Loucy (cell line): ENCODE data around the gene FNDC3A.

ENCODE experiments used
- H2AFZ ChIP-seq: fragments of 200-600 bp; sonication (generic); 2 replicates; pipeline ENCODE4 v1.6.0; 2016; ENCODE audit warnings: antibody characterized with exemption, mild to moderate bottlenecking, low read length, moderate library complexity
- H3F3A ChIP-seq: fragments of 200-600 bp; 2 replicates; pipeline ENCODE4 v1.6.0; 2016; ENCODE audit warnings: antibody characterized with exemption, low read depth, mild to moderate bottlenecking
- H3K27me3 ChIP-seq: fragments of 200-600 bp; sonication (generic); 2 replicates; pipeline ENCODE4 v1.6.1; 2014; ENCODE audit warnings: low read length, mild to moderate bottlenecking; ENCODE audit not compliant: insufficient read depth, poor library complexity, severe bottlenecking
- H3K36me3 ChIP-seq: fragments of 200-600 bp; sonication (generic); 2 replicates; pipeline ENCODE4 v1.6.1; 2016; ENCODE audit warnings: low read length; ENCODE audit not compliant: insufficient read depth
- H3K4me1 ChIP-seq: fragments of 200-600 bp; sonication (generic); 2 replicates; pipeline ENCODE4 v1.5.1; 2014; ENCODE audit warnings: low read length, mild to moderate bottlenecking; ENCODE audit not compliant: insufficient read depth, poor library complexity, severe bottlenecking
- H3K4me2 ChIP-seq: fragments of 200-600 bp; sonication (generic); 2 replicates; pipeline ENCODE4 v1.6.0; 2014; ENCODE audit warnings: antibody characterized with exemption, low read length, low read depth, mild to moderate bottlenecking; ENCODE audit not compliant: poor library complexity, severe bottlenecking
- H3K4me3 ChIP-seq: fragments of 200-600 bp; sonication (generic); 2 replicates; pipeline ENCODE4 v1.5.1; 2014; ENCODE audit warnings: low read length, mild to moderate bottlenecking, mixed read lengths; ENCODE audit not compliant: poor library complexity, severe bottlenecking
- H3K79me2 ChIP-seq: fragments of 200-600 bp; sonication (generic); 2 replicates; pipeline ENCODE4 v1.6.1; 2014; ENCODE audit warnings: low read length; ENCODE audit not compliant: insufficient read depth
- H3K9ac ChIP-seq: fragments of 200-600 bp; sonication (generic); 2 replicates; pipeline ENCODE4 v1.6.0; 2014; ENCODE audit warnings: mild to moderate bottlenecking, low read depth, low read length, moderate library complexity; ENCODE audit not compliant: poor library complexity, severe bottlenecking
- H3K9me2 ChIP-seq: fragments of 200-600 bp; sonication (generic); replicated peaks from 2 replicates; pipeline ENCODE4 v1.6.1; 2016; ENCODE audit warnings: low read depth, low read length, mixed read lengths
- H3K9me3 ChIP-seq: fragments of 200-600 bp; sonication (generic); 2 replicates; pipeline ENCODE4 v1.6.1; 2014; ENCODE audit warnings: mild to moderate bottlenecking, antibody characterized with exemption, low read length, low read depth; ENCODE audit not compliant: insufficient read depth
- H4K20me1 ChIP-seq: fragments of 200-600 bp; sonication (generic); 2 replicates; pipeline ENCODE4 v1.6.0; 2014; ENCODE audit warnings: antibody characterized with exemption, low read length, mild to moderate bottlenecking; ENCODE audit not compliant: insufficient read depth, poor library complexity, severe bottlenecking
- CTCF ChIP-seq: fragments of 200-600 bp; sonication (generic); conservative IDR thresholded peaks from 2 replicates; pipeline ENCODE4 v1.5.1; 2014; ENCODE audit warnings: mild to moderate bottlenecking, antibody characterized with exemption, low read length
- EZH2phosphoT487 ChIP-seq: fragments of 200-600 bp; IDR thresholded peaks from 2 replicates; pipeline ENCODE4 v1.6.1; 2018; ENCODE audit warnings: antibody characterized with exemption, mild to moderate bottlenecking, moderate library complexity, borderline replicate concordance

FNDC3A gene

GRCh38 chr13:48961379-48961778, 14.3 kb upstream of the FNDC3A start:
- H3K79me2 ChIP-seq: no peaks in the 10 kb centered on the region

GRCh38 chr13:48962281-48962680, 13.4 kb upstream of the FNDC3A start:
- Histone ChIP-seq H3K36me3 (no peaks in the 10 kb centered on the region), H3K9me2 (no peaks in the 10 kb centered on the region), H3K27me3 (no peaks in the 10 kb centered on the region), H3K4me2 (no peak overlapping the region), H3K79me2 (no peaks in the 10 kb centered on the region), H3K9me3 (no peaks in the 10 kb centered on the region), H3K4me3 (no peak overlapping the region), H3F3A (no peaks in the 10 kb centered on the region), H3K4me1 (no peaks in the 10 kb centered on the region), H4K20me1 (no peaks in the 10 kb centered on the region), H2AFZ (no peak overlapping the region), H3K9ac (no peak overlapping the region)
- TF ChIP-seq EZH2phosphoT487 (no peak), CTCF (no peak)

More at GRCh38 chr13:48961379-48961778, 14.3 kb upstream of the FNDC3A start:
- no peak for TF ChIP-seq CTCF
- no peak for TF ChIP-seq EZH2phosphoT487
- no peak overlapping the region for H3K4me3 ChIP-seq
- no peak overlapping the region for H2AFZ ChIP-seq
- H4K20me1 ChIP-seq: no peaks in the 10 kb centered on the region
- H3K36me3 ChIP-seq: no peaks in the 10 kb centered on the region
- H3K4me2 ChIP-seq: no peak overlapping the region
- no peaks in the 10 kb centered on the region for H3K27me3 ChIP-seq
- no peaks in the 10 kb centered on the region for H3K4me1 ChIP-seq
- H3F3A ChIP-seq: no peaks in the 10 kb centered on the region
- H3K9ac ChIP-seq: no peak overlapping the region
- no peaks in the 10 kb centered on the region for H3K9me3 ChIP-seq
- no peaks in the 10 kb centered on the region for H3K9me2 ChIP-seq

GRCh38 chr13:48965736-48966135, 10.0 kb upstream of the FNDC3A start:
- Histone ChIP-seq H3K9me3 (no peaks in the 10 kb centered on the region), H3K36me3 (no peaks in the 10 kb centered on the region), H3F3A (no peaks in the 10 kb centered on the region), H2AFZ (no peak overlapping the region), H3K27me3 (no peaks in the 10 kb centered on the region), H3K9ac (no peak overlapping the region), H3K4me3 (no peak overlapping the region), H4K20me1 (no peaks in the 10 kb centered on the region), H3K79me2 (no peaks in the 10 kb centered on the region), H3K9me2 (no peaks in the 10 kb centered on the region), H3K4me2 (no peak overlapping the region), H3K4me1 (no peaks in the 10 kb centered on the region)
- no peak for TF ChIP-seq CTCF
- TF ChIP-seq EZH2phosphoT487: no peak
